Neural progenitor cell (in vitro differentiated cells): ENCODE measurements around the gene IL20RB. TPM values are rescaled to one million over a fixed set of nuclear protein-coding genes. Genes with fewer than 3 reads are reported as not detected.
"Not testable (repeated sequence)": the region's sequence is repeated elsewhere in the genome, so short reads cannot be mapped to it uniquely, and the experiment has no call there.

Source experiments
- DNase-seq: peaks from one replicate; pipeline ENCODE4 v3.0.0-alpha.2; 2016; ENCODE audit warnings: low spot score
- H2AFZ ChIP-seq: fragments of 200-600 bp; sonication (generic); replicated peaks from 2 replicates; pipeline ENCODE4 v1.6.1; 2016; ENCODE audit warnings: antibody characterized with exemption
- H3F3A ChIP-seq: fragments of 200-600 bp; sonication (generic); 2 replicates; pipeline ENCODE4 v1.6.1; 2016; ENCODE audit warnings: antibody characterized with exemption, low read depth
- H3K27ac ChIP-seq: fragments of 200-600 bp; sonication (generic); 2 replicates; pipeline ENCODE4 v1.5.1; 2016; ENCODE audit warnings: mild to moderate bottlenecking
- H3K27me3 ChIP-seq: fragments of 200-600 bp; sonication (generic); 2 replicates; pipeline ENCODE4 v1.6.1; 2016; ENCODE audit warnings: mild to moderate bottlenecking, moderate library complexity
- H3K36me3 ChIP-seq: fragments of 200-600 bp; sonication (generic); 2 replicates; pipeline ENCODE4 v1.5.1; 2016
- H3K4me1 ChIP-seq: fragments of 200-600 bp; sonication (generic); 2 replicates; pipeline ENCODE4 v1.6.1; 2016; ENCODE audit warnings: mixed run types
- H3K4me2 ChIP-seq: fragments of 200-600 bp; sonication (generic); 2 replicates; pipeline ENCODE4 v1.6.1; 2016
- H3K4me3 ChIP-seq: fragments of 200-600 bp; sonication (generic); 2 replicates; pipeline ENCODE4 v1.5.1; 2016
- H3K79me2 ChIP-seq: fragments of 200-600 bp; sonication (generic); 2 replicates; pipeline ENCODE4 v1.6.1; 2016; ENCODE audit warnings: low read depth
- H3K9ac ChIP-seq: fragments of 200-600 bp; sonication (generic); 2 replicates; pipeline ENCODE4 v1.6.1; 2016
- H3K9me3 ChIP-seq: fragments of 200-600 bp; sonication (generic); 2 replicates; pipeline ENCODE4 v1.5.1; 2016; ENCODE audit warnings: low read depth
- H4K20me1 ChIP-seq: fragments of 200-600 bp; sonication (generic); 2 replicates; pipeline ENCODE4 v1.6.1; 2016; ENCODE audit warnings: low read depth
- H3K27ac Mint-ChIP-seq: 3 replicates; pipeline ENCODE4 v1.8.0; 2021; ENCODE audit warnings: mixed read lengths
- H3K27me3 Mint-ChIP-seq: 2 replicates; pipeline ENCODE4 v1.8.0; 2022; ENCODE audit warnings: low read depth, mild to moderate bottlenecking, inconsistent platforms, moderate library complexity, mixed read lengths; ENCODE audit not compliant: insufficient read depth
- H3K36me3 Mint-ChIP-seq: 3 replicates; pipeline ENCODE4 v1.8.0; 2021; ENCODE audit warnings: mixed read lengths
- H3K4me1 Mint-ChIP-seq: 3 replicates; pipeline ENCODE4 v1.8.0; 2021; ENCODE audit warnings: mixed read lengths
- H3K4me3 Mint-ChIP-seq: 3 replicates; pipeline ENCODE4 v1.8.0; 2021; ENCODE audit warnings: mild to moderate bottlenecking, moderate library complexity, mixed read lengths
- H3K9me3 Mint-ChIP-seq: 3 replicates; pipeline ENCODE4 v1.8.0; 2020; ENCODE audit warnings: mixed read lengths
- CTCF ChIP-seq: fragments of 200-600 bp; sonication (generic); IDR thresholded peaks from 2 replicates; pipeline ENCODE4 v1.5.1; 2017; ENCODE audit warnings: antibody characterized with exemption, mild to moderate bottlenecking
- EZH2 ChIP-seq: fragments of 200-600 bp; sonication (generic); IDR thresholded peaks from 2 replicates; pipeline ENCODE4 v1.6.1; 2017; ENCODE audit warnings: antibody characterized with exemption, mild to moderate bottlenecking, moderate library complexity
- EZH2phosphoT487 ChIP-seq: fragments of 200-600 bp; sonication (generic); IDR thresholded peaks from 2 replicates; pipeline ENCODE4 v1.6.1; 2017; ENCODE audit warnings: antibody characterized with exemption
- total RNA-seq: library from RNA; depleted of rRNA; stranded (reverse); fragments of >200 nt; gene quantifications from 2 replicates; pipeline ENCODE4 v1.2.3, GENCODE V29; 2015; ENCODE audit warnings: low replicate concordance

Gene IL20RB
- total RNA-seq, 1 donor from 2014 or later: 2.5 TPM

GRCh38 chr3:137011153-137011552 lies 53.4 kb downstream of the IL20RB start:
- Histone ChIP-seq H3K4me3 (no peak overlapping the region), H3F3A (no peaks in the 10 kb centered on the region), H3K27ac (no peak overlapping the region), H3K9me3 (no peaks in the 10 kb centered on the region), H3K27me3 (no peaks in the 10 kb centered on the region), H3K4me1 (no peaks in the 10 kb centered on the region), H4K20me1 (no peaks in the 10 kb centered on the region), H3K36me3 (no peaks in the 10 kb centered on the region), H3K9ac (no peak overlapping the region), H3K79me2 (no peaks in the 10 kb centered on the region), H3K4me2 (no peak overlapping the region), H2AFZ (no peak overlapping the region)
- peaks cover 11% of the 10 kb centered on the region for H3K4me1 Mint-ChIP-seq
- no peak for DNase-seq
- H3K36me3 Mint-ChIP-seq: peaks cover 2% of the 10 kb centered on the region
- TF ChIP-seq EZH2 (no peak), CTCF (no peak), EZH2phosphoT487 (no peak)
- H3K4me3 Mint-ChIP-seq: no peak overlapping the region
- peaks cover 8% of the 10 kb centered on the region for H3K27me3 Mint-ChIP-seq
- no peak overlapping the region for H3K27ac Mint-ChIP-seq
- H3K9me3 Mint-ChIP-seq: no peaks in the 10 kb centered on the region

- TF ChIP-seq EZH2phosphoT487 (no peak), CTCF (no peak), EZH2 (no peak)
- no peak overlapping the region for H3K4me3 Mint-ChIP-seq
Measured at GRCh38 chr3:137012097-137012501, 54.3 kb downstream of the IL20RB start.

GRCh38 chr3:137013951-137014688 lies 56.3 kb downstream of the IL20RB start:
- Mint-ChIP-seq H3K36me3 (peaks cover 2% of the 10 kb centered on the region), H3K9me3 (no peaks in the 10 kb centered on the region), H3K4me1 (peaks cover 8% of the 10 kb centered on the region), H3K27me3 (peaks cover 8% of the 10 kb centered on the region), H3K27ac (peak overlapping the region; percentile 64), H3K4me3 (peak overlapping the region; percentile 6)
- Histone ChIP-seq H3K9ac (no peak overlapping the region), H3K36me3 (no peaks in the 10 kb centered on the region), H2AFZ (peak overlapping the region; percentile 95), H3K9me3 (no peaks in the 10 kb centered on the region), H3K27me3 (no peaks in the 10 kb centered on the region), H3K4me1 (no peaks in the 10 kb centered on the region), H3F3A (no peaks in the 10 kb centered on the region), H4K20me1 (no peaks in the 10 kb centered on the region), H3K79me2 (no peaks in the 10 kb centered on the region), H3K4me2 (peak overlapping the region; percentile 35), H3K4me3 (peak overlapping the region; percentile 11), H3K27ac (no peak overlapping the region)
- peak; percentile 90 for DNase-seq
- peak; percentile 97 for TF ChIP-seq CTCF
- TF ChIP-seq EZH2: no peak
- no peak for TF ChIP-seq EZH2phosphoT487

More at GRCh38 chr3:137012097-137012501, 54.3 kb downstream of the IL20RB start:
- Histone ChIP-seq H3K79me2 (no peaks in the 10 kb centered on the region), H4K20me1 (no peaks in the 10 kb centered on the region), H3K4me3 (no peak overlapping the region), H3K9me3 (no peaks in the 10 kb centered on the region), H3K27ac (no peak overlapping the region), H3F3A (no peaks in the 10 kb centered on the region), H2AFZ (peak overlapping the region; percentile 40), H3K36me3 (no peaks in the 10 kb centered on the region), H3K9ac (no peak overlapping the region), H3K4me1 (no peaks in the 10 kb centered on the region), H3K27me3 (no peaks in the 10 kb centered on the region), H3K4me2 (no peak overlapping the region)
- Mint-ChIP-seq H3K27me3 (peaks cover 8% of the 10 kb centered on the region), H3K36me3 (peaks cover 2% of the 10 kb centered on the region), H3K27ac (peak overlapping the region; percentile 83), H3K4me1 (peaks cover 11% of the 10 kb centered on the region), H3K9me3 (no peaks in the 10 kb centered on the region)
- no peak for DNase-seq

- not testable (repeated sequence) for H3K4me3 Mint-ChIP-seq, H3K9me3 ChIP-seq, H3K9ac ChIP-seq, H3K4me3 ChIP-seq, H3K27ac ChIP-seq, H3K9me3 Mint-ChIP-seq, H3K4me1 ChIP-seq, H3K36me3 Mint-ChIP-seq, H3K4me2 ChIP-seq, DNase-seq, H3K27me3 ChIP-seq, H3K27ac Mint-ChIP-seq, H4K20me1 ChIP-seq, H3F3A ChIP-seq, H3K36me3 ChIP-seq, H3K79me2 ChIP-seq, H3K27me3 Mint-ChIP-seq, H2AFZ ChIP-seq
- H3K4me1 Mint-ChIP-seq: peaks cover 15% of the 10 kb centered on the region
Measured at GRCh38 chr3:137017316-137017715, 59.5 kb downstream of the IL20RB start.
